GM10248 (cell line): ENCODE data around the gene SPOCK2.

Experiments
- CTCF ChIA-PET: fragments of 300-600 bp; sonication (Branson Sonifier 250); formaldehyde crosslinking; extraction: SDS; loops from one replicate; lab custom pipeline; 2021; ENCODE audit warnings: antibody characterized with exemption; lab: Yijun Ruan, JAX
- POLR2A ChIA-PET: fragments of 350-650 bp; sonication (Branson Sonifier 250); formaldehyde crosslinking; extraction: SDS; loops from one replicate; lab custom pipeline; 2020; ENCODE audit warnings: antibody characterized with exemption; lab: Yijun Ruan, JAX
- DNase-seq: peaks from one replicate; pipeline ENCODE4 v3.0.0; 2012; ENCODE audit errors: extremely low spot score
- CTCF ChIP-seq: IDR thresholded peaks from 2 replicates; pipeline ENCODE4 v1.5.1; 2012; ENCODE audit warnings: mild to moderate bottlenecking, low read depth; ENCODE audit errors: extremely low read depth, missing control alignments, control extremely low read depth

SPOCK2 gene

GRCh38 chr10:72075376-72076115 is 12.8 kb downstream of the SPOCK2 start:
- TF ChIP-seq CTCF, result no peak
- ChIA-PET POLR2A (no interaction called here), CTCF (interaction anchor here (1.0 to 1.9 kb wide), 6 partner anchors 8 to 27 kb away, joined by 3 to 9 read pairs (median 5); no protein-coding TSS in a partner anchor)
- no peak for DNase-seq

GRCh38 chr10:72074574-72075375 is 13.6 kb downstream of the SPOCK2 start:
- no peak for TF ChIP-seq CTCF
- ChIA-PET CTCF (interaction anchor here (1.0 to 1.1 kb wide), 2 partner anchors 12 to 26 kb away, joined by 3 to 4 read pairs; no protein-coding TSS in a partner anchor), POLR2A (no interaction called here)
- DNase-seq, result no peak

GRCh38 chr10:72073708-72074573 is 14.4 kb downstream of the SPOCK2 start:
- CTCF ChIA-PET, result interaction anchor here (0.6 to 1.0 kb wide), 2 partner anchors 25 to 29 kb away, joined by 3 to 4 read pairs; no protein-coding TSS in a partner anchor
- no peak for DNase-seq
- POLR2A ChIA-PET, result no interaction called here
- no peak for TF ChIP-seq CTCF

- no peak for TF ChIP-seq CTCF
- ChIA-PET POLR2A (no interaction called here), CTCF (interaction anchor here (1.4 kb wide), 1 partner anchor 24 kb away, joined by 5 read pairs; no protein-coding TSS in a partner anchor)
- no peak for DNase-seq
These were observed 15.7 kb downstream of the SPOCK2 start for GRCh38 chr10:72072639-72073038.

- ChIA-PET POLR2A (no interaction called here), CTCF (interaction anchor here (1.4 to 1.6 kb wide), 2 partner anchors 10 to 23 kb away, joined by 5 to 6 read pairs; no protein-coding TSS in a partner anchor)
- no peak for TF ChIP-seq CTCF
- DNase-seq, result no peak
These were observed 16.3 kb downstream of the SPOCK2 start for GRCh38 chr10:72072046-72072445.
